Activated CD8-positive, alpha-beta memory T cell treated with anti-CD3 and anti-CD28 coated beads for 36 hours (primary cell): ENCODE results near the gene JAM3. TPM values are rescaled to one million over a fixed set of nuclear protein-coding genes. Genes with fewer than 3 reads are reported as not detected.

ENCODE experiments used
- CTCF ChIA-PET: fragments of 350-600 bp; sonication (Branson Sonifier 250); formaldehyde crosslinking; loops from one replicate; lab custom pipeline; 2021; ENCODE audit warnings: antibody characterized with exemption; lab: Charles Lee
- POLR2A ChIA-PET: fragments of 350-600 bp; sonication (Branson Sonifier 250); formaldehyde crosslinking; loops from one replicate; lab custom pipeline; 2021; ENCODE audit warnings: antibody characterized with exemption; lab: Charles Lee
- total RNA-seq, 2 experiments: library from RNA; stranded (reverse); gene quantifications; one replicate each; pipeline ENCODE4 v1.2.3, GENCODE V29; 2021

Gene JAM3
- total RNA-seq, 2 experiments from 2014 or later = 14.6 to 15.0 TPM

DNA sequence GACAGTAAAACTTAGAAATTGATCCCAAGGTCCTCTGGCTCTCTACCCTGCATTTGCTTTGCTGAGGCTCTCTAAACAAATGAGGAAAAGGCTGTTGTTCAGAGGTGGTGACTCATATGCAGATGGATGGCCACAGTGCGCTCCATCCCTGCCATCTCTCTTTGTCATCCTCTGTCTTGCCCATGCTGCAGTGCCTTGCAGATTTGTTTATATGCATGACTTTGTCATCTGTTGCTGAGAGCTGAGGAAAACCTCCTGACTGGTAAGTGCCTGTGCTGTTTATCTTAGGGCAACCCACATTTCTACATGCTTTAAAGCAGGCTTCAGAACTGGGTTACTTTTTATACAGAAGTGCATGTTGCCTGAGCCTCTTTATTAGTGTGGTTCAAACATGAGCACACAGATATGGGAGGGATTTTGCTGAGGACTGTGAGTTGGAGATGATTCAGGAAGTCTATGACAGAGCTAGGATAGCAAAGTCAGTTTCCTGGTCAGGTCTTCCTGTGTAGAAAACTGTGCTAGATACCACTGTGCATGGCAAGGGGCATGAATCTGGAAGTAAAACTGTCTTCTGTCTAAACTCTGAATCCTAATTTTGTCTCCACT, 57.4 kb downstream of the JAM3 start:
- POLR2A ChIA-PET = no interaction called here
- CTCF ChIA-PET = no interaction called here

DNA sequence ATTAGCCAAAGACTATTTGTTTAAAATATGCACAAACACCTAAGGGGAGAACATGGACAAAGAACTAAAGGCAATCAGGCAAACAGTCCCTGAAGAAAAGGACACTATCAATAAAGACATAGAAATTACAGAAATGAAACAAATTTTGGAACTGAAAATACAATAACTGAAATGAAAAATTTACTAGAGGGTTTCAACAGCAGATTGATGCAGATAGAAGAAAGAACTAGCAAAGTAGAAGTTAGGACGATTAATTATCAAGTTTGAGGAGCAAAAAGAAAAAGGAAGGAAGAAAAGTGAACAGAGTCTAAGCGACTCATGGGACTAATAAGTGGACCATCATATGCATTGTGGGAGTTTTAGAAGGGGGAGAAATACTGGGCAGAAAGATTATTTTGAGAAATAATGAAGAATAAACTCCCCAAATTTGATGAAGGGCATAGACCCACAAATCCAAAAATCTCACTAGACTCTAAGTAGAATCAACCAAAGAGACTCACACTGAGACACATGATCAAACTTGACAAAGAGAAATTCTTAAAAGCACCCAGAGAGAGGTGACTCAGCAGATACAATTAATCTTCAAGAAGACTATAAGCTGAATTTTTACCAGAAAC, 62.9 kb downstream of the JAM3 start:
- POLR2A ChIA-PET = no interaction called here
- CTCF ChIA-PET = interaction anchor here (1.3 kb wide), 1 partner anchor 8 kb away, joined by 5 read pairs; no protein-coding TSS in a partner anchor

DNA sequence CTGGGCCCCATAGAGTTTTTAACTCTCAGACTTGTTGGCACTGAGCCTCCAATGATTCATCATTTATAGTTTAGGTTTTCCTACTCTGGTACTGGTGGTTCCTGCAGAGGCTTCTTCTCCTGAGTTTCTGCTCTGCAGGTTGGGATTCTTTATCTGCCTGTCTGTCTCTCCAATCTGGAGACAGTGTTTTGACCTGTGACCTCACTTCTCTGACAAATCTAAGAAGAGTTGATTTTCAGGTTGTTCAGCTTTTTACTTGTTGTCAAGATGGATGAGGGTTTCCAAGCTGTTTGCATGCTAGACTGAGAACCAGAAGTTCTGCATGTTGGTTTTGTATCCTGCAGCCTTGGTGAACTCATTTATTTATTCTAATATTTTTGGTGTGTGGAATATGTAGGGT, 63.9 kb downstream of the JAM3 start:
- POLR2A ChIA-PET = no interaction called here
- CTCF ChIA-PET = no interaction called here

DNA sequence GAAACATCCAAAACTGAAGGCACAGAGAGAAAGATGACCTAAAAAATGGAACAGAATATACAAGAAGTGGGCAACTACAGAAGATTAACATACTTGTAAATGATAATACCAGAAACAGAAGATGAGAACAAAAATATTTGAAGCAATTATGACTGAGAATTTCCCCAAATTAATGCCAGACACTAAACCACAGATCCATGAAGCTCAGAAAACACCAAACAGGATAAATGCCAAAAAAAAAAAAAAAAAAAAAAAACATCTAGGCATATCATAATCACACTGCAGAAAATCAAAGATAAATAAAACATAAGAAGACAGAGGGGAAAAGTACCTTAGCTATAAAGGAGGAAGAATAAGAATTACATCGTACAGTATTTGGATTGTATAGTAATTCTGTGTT, 65.3 kb downstream of the JAM3 start:
- ChIA-PET CTCF (no interaction called here), POLR2A (no interaction called here)

DNA sequence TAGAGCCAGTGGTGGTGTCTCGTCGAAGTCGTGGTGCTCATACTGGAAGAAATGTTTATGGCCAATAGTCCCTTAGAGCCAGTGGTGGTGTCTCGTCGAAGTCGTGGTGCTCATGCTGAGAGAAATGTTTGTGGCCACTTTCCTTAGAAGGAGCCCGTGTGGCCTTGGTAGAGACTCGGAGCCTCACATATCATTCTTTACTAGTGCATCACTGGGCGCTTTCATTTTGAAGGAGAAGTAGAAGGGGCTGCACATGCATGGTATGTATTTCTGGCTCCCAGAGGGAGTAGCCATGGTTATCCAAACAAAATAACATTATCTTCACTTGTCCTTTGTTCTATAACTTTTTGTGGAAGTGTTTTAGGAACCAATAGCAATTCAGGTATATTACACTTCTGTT, 69.5 kb downstream of the JAM3 start:
- ChIA-PET CTCF (interaction anchor here (1.5 kb wide), 1 partner anchor 88 kb away, joined by 9 read pairs; no protein-coding TSS in a partner anchor), POLR2A (no interaction called here)

DNA sequence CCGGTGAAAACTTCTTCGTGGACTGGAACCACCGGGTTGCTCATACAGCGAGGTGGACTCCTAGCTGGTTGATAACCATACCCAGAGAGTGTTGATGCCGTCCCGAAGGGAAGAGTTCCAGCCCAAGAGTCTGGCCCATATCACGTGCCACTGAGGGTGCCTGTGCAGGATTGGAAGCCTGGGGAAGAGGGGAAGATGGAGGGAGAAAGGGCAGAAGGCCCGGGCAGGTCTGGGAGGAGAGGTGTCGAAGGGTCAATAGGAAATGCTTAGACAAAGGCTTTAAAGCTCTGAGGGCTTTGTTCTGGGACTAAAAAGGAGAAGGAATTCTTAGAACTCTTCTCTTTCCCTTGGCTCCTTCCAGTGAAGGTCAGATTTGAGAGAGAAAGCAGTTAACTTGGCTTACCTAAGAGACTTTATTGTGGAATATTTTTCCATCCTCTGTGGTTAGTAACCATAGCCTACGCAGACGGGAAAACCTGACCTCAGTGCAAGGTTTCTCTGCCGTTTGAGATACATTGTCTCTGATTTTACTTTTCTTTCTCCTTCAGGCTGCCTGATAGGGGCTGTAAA, 70.5 kb downstream of the JAM3 start:
- ChIA-PET POLR2A (no interaction called here), CTCF (interaction anchor here (0.8 to 1.7 kb wide), 4 partner anchors 9 to 216 kb away, joined by 3 to 11 read pairs (median 7); no protein-coding TSS in a partner anchor)

DNA sequence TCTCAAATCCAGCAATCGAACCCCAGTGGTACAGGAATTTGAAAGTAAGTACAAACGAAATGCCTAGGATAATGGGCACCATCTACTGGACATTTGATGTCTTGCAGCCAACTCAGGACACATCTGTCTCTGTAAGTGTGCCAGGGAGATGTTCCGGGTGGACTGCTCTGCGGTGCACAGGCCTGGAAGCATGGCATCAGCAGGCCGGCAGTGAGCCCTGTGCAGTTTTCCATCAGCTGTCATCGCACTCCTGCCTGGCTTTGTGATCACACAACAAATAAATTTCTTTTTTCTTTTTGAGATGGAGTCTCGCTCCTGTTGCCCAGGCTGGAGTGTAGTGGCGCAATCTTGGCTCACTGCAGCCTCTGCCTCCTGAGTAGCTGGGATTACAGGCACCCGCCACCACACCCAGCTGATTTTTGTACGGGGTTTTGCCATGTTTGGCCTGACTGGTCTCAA, 71.0 kb downstream of the JAM3 start:
- CTCF ChIA-PET = interaction anchor here (0.8 to 1.7 kb wide), 3 partner anchors 9 to 212 kb away, joined by 3 to 11 read pairs (median 5); no protein-coding TSS in a partner anchor
- POLR2A ChIA-PET = no interaction called here

DNA sequence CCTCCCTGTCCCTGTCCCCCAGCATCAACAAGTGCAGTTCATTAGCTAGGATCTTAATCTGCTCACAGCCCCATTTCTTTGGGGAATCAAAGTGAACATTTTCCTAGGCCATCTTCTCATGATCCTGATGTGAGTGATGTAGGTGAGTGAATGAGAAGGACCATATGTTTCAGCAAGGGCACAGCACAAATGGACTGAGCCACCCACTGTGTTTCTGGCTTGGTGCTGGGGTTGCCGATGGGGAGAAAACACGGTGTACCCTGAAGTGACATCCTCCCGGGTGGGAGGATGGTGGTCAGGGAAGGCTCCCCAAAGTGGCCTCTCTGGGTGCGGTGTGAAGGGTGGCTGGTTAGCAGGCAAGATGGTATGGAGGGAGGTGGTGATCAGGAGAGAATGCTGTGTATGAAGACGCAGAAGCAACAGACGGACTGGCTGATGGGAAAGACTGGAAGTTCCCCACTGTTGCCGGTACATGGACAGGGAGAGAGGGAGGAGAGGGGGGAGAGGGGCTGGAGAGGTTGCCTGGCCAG, 72.2 kb downstream of the JAM3 start:
- ChIA-PET CTCF (interaction anchor here (1.0 to 1.2 kb wide), 2 partner anchors 91 to 97 kb away, joined by 3 read pairs; no protein-coding TSS in a partner anchor), POLR2A (no interaction called here)

DNA sequence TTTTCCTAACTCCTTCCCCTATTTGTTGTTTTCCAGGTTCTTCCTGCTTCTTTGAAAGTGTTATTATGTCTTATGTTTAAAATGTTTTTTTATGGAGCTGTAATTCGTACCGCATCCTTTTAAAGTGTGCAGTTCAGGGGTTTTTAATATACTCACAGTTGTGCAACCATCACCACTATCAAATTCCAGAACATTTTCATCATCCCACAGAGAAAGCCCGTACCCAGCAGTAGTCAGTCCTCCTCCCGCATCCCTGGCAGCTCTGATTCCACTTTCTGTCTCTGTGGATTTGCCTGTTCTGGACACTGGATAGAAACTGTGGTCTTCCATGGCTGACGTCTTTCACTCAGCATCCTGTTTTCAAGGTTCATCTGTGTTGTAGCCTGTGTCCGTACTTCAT, 73.7 kb downstream of the JAM3 start:
- POLR2A ChIA-PET = no interaction called here

DNA sequence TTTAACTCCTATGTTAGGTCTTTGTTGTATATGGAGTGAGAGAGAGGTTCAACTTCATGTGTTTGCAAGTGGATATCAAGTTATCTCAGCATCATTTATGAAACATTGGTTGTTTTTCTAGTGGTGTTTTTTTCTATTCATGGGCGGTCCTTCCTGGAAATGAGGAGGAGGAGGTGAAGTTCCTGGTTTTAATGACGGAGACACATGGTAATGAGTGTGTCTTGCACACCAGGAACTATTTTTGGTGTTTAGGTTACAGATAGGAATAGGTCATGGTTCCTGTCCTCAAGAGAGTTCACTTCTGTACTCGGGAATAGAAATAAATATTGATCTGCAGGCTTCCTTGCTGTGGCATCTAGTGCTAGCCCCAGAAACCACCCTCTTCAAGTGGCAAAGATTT, 74.9 kb downstream of the JAM3 start:
- POLR2A ChIA-PET = no interaction called here
- CTCF ChIA-PET = no interaction called here

More for the DNA sequence above, 73.7 kb downstream of the JAM3 start:
- CTCF ChIA-PET = interaction anchor here (1.8 kb wide), 1 partner anchor 92 kb away, joined by 5 read pairs; no protein-coding TSS in a partner anchor

DNA sequence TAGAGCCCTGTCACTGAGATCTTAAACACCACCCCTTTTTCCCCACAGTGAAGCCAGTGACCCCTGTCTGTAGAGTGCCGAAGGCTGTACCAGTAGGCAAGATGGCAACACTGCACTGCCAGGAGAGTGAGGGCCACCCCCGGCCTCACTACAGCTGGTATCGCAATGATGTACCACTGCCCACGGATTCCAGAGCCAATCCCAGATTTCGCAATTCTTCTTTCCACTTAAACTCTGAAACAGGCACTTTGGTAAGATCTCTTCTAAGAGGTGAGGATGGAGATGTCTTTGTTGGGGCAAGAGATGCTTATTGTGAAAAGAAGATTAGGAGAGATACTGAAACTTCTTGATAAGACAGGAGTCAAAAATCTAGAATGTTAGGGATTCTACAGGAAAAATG, 75.9 kb downstream of the JAM3 start:
- POLR2A ChIA-PET = no interaction called here
- CTCF ChIA-PET = no interaction called here

DNA sequence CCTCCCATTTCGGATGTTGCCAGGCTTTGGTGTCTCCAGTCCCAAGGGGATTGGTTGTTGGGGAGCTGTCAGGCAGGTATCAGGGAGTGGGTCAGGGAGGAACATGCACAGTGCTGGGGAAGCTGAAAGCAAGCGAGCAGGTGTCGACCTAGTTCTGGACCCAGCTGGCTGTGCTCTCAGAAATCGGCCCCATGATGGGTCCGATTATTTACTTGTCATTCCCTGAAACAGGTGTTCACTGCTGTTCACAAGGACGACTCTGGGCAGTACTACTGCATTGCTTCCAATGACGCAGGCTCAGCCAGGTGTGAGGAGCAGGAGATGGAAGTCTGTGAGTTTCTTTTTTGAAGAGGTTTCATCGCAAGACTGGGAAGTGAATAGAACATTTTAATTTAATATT, 76.8 kb downstream of the JAM3 start:
- ChIA-PET POLR2A (no interaction called here), CTCF (no interaction called here)

DNA sequence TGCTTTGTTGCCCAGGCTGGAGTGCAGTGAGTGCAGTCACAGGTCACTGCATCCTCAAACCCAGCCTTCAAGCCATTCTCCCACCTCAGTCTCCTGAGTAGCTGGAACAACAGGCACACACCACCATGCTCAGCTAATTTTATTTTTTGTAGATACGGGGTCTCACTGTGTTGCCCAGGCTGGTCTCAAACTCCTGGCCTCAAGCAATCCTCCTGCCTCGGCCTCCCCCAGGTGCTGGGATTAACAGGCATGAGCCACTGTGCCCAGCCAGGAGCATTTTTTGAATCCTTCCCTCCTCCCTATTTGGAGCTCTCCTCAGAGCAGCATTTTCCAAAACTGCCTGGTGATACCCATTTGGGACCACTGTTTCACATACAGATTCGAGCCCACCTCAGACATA, 77.7 kb downstream of the JAM3 start:
- POLR2A ChIA-PET = no interaction called here
- CTCF ChIA-PET = no interaction called here

DNA sequence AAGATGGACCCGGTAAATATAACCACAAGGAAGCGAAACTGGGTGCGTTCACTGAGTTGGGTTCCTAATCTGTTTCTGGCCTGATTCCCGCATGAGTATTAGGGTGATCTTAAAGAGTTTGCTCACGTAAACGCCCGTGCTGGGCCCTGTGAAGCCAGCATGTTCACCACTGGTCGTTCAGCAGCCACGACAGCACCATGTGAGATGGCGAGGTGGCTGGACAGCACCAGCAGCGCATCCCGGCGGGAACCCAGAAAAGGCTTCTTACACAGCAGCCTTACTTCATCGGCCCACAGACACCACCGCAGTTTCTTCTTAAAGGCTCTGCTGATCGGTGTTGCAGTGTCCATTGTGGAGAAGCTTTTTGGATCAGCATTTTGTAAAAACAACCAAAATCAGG, 80.5 kb downstream of the JAM3 start:
- CTCF ChIA-PET = interaction anchor here (1.1 kb wide), 1 partner anchor 99 kb away, joined by 3 read pairs; no protein-coding TSS in a partner anchor

DNA sequence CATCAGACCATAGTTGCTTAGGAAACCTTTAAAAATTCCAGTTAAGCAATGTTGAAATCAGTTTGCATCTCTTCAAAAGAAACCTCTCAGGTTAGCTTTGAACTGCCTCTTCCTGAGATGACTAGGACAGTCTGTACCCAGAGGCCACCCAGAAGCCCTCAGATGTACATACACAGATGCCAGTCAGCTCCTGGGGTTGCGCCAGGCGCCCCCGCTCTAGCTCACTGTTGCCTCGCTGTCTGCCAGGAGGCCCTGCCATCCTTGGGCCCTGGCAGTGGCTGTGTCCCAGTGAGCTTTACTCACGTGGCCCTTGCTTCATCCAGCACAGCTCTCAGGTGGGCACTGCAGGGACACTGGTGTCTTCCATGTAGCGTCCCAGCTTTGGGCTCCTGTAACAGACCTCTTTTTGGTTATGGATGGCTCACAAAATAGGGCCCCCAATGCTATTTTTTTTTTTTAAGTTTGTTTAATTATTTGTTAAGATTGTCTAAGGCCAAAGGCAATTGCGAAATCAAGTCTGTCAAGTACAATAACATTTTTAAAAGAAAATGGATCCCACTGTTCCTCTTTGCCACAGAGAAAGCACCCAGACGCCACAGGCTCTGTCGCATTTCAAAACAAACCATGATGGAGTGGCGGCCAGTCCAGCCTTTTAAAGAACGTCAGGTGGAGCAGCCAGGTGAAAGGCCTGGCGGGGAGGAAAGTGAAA, 81.5 kb downstream of the JAM3 start:
- CTCF ChIA-PET = no interaction called here
- POLR2A ChIA-PET = no interaction called here

More for the DNA sequence above, 80.5 kb downstream of the JAM3 start:
- POLR2A ChIA-PET = no interaction called here

DNA sequence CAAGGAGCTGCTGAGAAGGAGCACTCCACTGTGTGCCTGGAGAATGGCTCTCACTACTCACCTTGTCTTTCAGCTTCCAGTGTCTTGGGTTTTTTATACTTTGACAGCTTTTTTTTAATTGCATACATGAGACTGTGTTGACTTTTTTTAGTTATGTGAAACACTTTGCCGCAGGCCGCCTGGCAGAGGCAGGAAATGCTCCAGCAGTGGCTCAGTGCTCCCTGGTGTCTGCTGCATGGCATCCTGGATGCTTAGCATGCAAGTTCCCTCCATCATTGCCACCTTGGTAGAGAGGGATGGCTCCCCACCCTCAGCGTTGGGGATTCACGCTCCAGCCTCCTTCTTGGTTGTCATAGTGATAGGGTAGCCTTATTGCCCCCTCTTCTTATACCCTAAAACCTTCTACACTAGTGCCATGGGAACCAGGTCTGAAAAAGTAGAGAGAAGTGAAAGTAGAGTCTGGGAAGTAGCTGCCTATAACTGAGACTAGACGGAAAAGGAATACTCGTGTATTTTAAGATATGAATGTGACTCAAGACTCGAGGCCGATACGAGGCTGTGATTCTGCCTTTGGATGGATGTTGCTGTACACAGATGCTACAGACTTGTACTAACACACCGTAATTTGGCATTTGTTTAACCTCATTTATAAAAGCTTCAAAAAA, 82.3 kb downstream of the JAM3 start:
- POLR2A ChIA-PET = no interaction called here
- CTCF ChIA-PET = no interaction called here

DNA sequence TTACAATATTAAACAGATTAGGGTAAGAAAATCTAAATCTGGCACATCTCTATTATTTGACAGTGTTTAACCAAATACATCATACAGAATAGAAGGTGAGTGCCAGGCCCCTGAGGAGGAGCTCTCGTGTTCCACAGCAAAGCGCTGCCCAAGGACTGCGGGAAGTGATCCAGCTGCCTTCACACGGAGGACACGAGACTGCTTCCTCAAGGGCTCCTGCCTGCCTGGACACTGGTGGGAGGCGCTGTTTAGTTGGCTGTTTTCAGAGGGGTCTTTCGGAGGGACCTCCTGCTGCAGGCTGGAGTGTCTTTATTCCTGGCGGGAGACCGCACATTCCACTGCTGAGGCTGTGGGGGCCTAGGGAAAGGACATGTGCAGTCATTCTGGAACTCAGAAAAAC, 83.8 kb downstream of the JAM3 start:
- ChIA-PET POLR2A (no interaction called here), CTCF (interaction anchor here (1.4 kb wide), 1 partner anchor 102 kb away, joined by 5 read pairs; no protein-coding TSS in a partner anchor)

DNA sequence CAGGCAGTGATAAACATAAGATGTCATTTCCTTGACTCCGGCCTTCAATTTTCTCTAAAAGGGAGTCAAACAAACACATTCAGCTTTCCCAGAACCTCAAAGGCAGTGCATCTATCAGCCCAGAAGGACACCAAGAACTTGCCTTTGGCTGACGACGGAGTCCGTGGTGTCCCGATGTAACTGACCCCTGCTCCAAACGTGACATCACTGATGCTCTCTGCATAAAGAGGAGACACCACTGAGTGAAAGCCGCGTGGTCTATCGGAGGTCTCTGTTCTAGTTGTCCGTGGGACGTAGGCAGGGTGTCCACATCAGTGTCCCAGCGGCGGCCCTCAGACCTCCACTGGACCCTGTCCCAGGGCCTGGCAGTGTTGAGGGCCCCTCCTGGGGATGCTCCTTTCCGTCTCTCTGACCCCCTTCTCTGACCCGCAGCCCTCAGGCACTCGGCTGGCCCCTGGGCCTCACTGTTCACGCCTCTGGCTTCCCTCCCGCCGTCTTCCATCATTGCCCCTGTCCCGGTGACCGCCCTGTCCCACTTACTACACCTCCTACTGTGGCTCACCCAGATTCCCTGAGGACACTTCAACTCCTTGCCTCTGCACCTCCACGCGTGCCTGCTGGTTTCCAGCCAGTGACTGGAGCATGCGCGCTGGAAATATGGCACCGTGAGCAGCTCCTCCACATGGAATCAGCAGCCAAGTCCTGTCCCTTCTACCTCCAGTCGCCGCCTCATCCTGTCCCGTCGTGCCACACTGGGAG, 84.5 kb downstream of the JAM3 start:
- CTCF ChIA-PET = interaction anchor here (1.4 kb wide), 1 partner anchor 103 kb away, joined by 5 read pairs; no protein-coding TSS in a partner anchor
- POLR2A ChIA-PET = no interaction called here
